Measurements from ENCODE around the gene MTHFS. TPM values are rescaled to one million over a fixed set of nuclear protein-coding genes. Genes with fewer than 3 reads are reported as not detected.
A peak's percentile ranks its signal among the peaks of the same experiment; 100 is the strongest.

Gene MTHFS
- total RNA-seq, 1 donor from 2014 or later = 11.9 TPM

DNA sequence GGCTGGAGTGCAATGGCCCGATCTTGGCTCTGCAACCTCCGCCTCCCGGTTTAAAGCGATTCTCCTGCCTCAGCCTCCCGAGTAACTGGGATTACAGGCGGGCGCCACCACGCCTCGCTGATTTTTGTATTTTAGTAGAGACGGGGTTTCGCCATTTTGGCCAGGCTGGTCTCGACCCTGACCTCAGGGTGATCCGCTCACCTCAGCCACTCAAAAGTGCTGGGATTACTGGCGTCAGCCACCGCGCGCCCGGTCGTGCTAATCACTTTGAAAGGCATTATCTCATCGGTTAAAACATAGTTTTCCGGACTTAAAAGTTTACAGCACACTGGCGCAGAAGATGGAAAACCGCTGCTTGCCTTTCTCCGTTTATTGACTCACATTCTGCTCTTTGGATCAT, 27.6 kb upstream of the MTHFS start:
- Mint-ChIP-seq H3K9me3 (peaks cover 13% of the 10 kb centered on the region), H3K4me1 (peaks cover 23% of the 10 kb centered on the region), H3K27me3 (ENCODE audit: low read depth) (peaks cover 7% of the 10 kb centered on the region), H3K36me3 (ENCODE audit: low read depth) (peaks cover 36% of the 10 kb centered on the region), H3K27ac (ENCODE audit: unreplicated experiment) (no peak overlapping the region), H3K4me3 (peak overlapping the region; percentile 95)
- DNase-seq (ENCODE audit: low read depth, low spot score) = no peak
- TF ChIP-seq, protein P1, sequence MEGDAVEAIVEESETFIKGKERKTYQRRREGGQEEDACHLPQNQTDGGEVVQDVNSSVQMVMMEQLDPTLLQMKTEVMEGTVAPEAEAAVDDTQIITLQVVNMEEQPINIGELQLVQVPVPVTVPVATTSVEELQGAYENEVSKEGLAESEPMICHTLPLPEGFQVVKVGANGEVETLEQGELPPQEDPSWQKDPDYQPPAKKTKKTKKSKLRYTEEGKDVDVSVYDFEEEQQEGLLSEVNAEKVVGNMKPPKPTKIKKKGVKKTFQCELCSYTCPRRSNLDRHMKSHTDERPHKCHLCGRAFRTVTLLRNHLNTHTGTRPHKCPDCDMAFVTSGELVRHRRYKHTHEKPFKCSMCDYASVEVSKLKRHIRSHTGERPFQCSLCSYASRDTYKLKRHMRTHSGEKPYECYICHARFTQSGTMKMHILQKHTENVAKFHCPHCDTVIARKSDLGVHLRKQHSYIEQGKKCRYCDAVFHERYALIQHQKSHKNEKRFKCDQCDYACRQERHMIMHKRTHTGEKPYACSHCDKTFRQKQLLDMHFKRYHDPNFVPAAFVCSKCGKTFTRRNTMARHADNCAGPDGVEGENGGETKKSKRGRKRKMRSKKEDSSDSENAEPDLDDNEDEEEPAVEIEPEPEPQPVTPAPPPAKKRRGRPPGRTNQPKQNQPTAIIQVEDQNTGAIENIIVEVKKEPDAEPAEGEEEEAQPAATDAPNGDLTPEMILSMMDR (conservative IDR thresholded peaks at IDR 0.05) = no peak

DNA sequence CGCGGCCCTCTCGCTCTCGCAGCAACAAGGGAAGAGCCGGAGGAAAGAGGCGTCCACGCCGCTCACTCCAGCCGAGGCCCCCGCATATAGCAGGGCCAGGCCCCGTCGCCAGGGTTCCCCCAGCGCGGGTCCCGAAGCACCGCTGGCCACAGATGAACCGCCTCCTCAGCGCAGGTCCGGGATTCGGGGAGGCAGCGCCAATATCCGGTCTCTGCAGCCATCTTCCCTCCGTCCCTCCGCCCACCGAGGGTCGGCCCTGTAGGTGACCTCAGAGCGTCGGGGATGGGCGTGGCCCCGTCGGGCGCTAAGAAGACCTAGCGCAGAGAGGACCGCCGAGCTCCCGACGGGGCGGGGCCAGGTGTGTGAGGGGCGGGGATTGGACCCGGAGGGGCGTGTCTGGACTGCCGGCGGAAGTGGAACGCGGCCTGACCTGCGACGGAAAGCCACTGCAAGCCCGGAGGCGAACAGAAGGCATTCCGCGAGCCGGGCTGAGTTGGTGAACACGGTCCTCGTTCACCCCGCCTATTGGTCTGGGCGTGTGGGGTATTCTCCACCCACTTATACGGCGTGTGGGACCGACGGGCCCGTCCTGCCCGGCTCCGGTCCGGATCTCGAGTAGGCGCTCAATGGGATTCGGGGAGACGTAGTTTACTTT, 26.8 kb upstream of the MTHFS start:
- peaks cover 15% of the 10 kb centered on the region for H3K9me3 Mint-ChIP-seq
- H3K27ac Mint-ChIP-seq (ENCODE audit: unreplicated experiment) = peak overlapping the region; percentile 97
- H3K27me3 Mint-ChIP-seq (ENCODE audit: low read depth) = peaks cover 5% of the 10 kb centered on the region
- peaks cover 43% of the 10 kb centered on the region for H3K36me3 Mint-ChIP-seq (ENCODE audit: low read depth)
- peak overlapping the region; percentile 95 for H3K4me3 Mint-ChIP-seq
- DNase-seq (ENCODE audit: low read depth, low spot score) = peak; percentile 96
- peaks cover 27% of the 10 kb centered on the region for H3K4me1 Mint-ChIP-seq
- TF ChIP-seq, protein P1 (conservative IDR thresholded peaks at IDR 0.05) = no peak

DNA sequence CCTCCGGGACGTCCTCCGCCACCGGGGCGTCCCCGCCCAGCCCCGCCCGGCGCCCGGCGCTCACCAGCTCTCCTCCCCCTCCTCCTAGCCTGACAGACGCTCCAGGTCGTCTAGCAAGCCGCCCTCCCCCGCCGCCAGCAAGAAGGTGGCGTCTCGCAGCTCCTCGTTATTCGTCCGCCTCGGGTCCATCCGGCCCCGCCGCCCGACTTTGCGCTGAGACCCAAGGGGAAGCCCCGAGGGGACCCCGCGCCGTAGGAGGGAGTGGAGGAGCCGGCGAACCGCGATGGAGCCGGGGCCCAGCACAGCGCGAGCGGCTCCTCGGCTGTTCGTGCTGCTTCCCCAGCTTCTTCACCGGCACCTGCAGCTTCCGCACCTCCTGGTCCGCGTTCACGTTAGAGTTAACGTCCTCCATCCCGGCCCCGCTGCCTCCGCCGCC, 26.3 kb upstream of the MTHFS start:
- peak overlapping the region; percentile 97 for H3K27ac Mint-ChIP-seq (ENCODE audit: unreplicated experiment)

DNA sequence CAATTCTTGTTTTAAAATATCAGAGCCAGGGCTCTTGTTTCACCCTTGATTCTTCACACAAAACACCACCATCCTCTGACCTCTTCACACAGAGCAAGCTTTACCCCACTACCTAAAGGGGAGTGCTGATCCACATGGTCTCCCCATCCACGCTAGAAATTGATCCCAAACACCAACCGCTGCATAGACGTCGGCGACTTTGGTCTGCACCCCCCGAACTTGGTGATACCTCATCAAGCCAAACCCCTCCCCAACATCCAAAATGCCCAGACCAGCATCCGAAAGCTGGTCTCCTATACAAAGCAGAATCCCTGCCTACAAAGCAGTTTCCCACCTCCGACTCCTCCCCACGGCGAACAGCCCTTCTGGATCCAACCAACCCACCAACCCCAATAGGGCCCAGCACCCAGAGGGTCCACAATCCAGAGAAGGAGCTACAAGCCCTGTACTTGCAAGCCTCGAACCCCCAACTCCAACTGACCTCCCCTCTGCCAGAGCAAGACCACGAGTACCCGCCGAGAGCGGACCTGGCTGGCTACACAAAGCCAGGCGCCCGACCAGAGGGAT, 25.8 kb upstream of the MTHFS start:
- peaks cover 15% of the 10 kb centered on the region for H3K9me3 Mint-ChIP-seq
- peaks cover 5% of the 10 kb centered on the region for H3K27me3 Mint-ChIP-seq (ENCODE audit: low read depth)
- DNase-seq (ENCODE audit: low read depth, low spot score) = no peak
- H3K4me1 Mint-ChIP-seq = peaks cover 27% of the 10 kb centered on the region
- TF ChIP-seq, protein P1 (conservative IDR thresholded peaks at IDR 0.05) = no peak
- H3K27ac Mint-ChIP-seq (ENCODE audit: unreplicated experiment) = peak overlapping the region; percentile 93
- peaks cover 51% of the 10 kb centered on the region for H3K36me3 Mint-ChIP-seq (ENCODE audit: low read depth)
- H3K4me3 Mint-ChIP-seq = peak overlapping the region; percentile 95

More for the DNA sequence above, 26.3 kb upstream of the MTHFS start:
- Mint-ChIP-seq H3K27me3 (ENCODE audit: low read depth) (peaks cover 5% of the 10 kb centered on the region), H3K4me1 (peaks cover 27% of the 10 kb centered on the region), H3K9me3 (peaks cover 15% of the 10 kb centered on the region), H3K4me3 (peak overlapping the region; percentile 95), H3K36me3 (ENCODE audit: low read depth) (peaks cover 46% of the 10 kb centered on the region)
- DNase-seq (ENCODE audit: low read depth, low spot score) = peak; percentile 38
- TF ChIP-seq, protein P1 (conservative IDR thresholded peaks at IDR 0.05) = no peak

DNA sequence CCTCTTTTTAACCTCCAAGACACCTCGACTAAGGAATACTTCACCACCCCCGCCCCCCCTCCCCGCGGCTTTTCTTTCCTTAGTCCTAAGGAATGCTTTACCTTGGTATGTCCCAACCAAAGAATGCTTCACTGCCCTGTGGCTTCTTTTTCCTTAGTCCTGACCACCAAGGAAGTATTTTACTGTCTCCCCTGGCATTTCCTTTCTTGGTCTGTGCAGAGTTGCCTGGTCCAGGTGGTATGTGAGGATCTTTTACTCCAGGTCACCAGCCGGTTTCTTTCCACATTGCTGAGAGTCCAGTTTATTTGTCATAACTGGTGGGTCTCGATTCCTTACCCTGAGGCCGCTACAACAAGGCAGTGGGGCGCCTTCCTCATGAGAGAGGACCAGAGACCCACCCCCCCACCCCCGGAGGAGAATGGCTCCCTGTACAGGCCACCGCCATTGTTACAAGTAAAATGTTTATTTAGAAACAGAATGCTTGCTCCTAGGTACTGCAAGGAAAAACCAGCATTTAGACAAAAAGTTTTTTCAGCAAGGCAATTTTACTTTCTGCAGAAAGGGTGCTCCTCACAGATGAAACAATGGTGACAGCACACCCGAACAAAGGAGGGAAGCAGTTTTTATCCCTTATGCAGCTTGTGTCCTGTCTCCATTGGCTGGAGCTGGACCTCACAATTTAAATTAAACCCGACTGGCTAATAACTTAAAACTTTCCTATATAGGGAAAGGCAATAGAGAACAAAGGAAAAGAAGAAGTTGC, 23.1 kb upstream of the MTHFS start:
- H3K36me3 Mint-ChIP-seq (ENCODE audit: low read depth) = peaks cover 69% of the 10 kb centered on the region

More for the DNA sequence above, 23.1 kb upstream of the MTHFS start:
- Mint-ChIP-seq H3K4me1 (peaks cover 27% of the 10 kb centered on the region), H3K27me3 (ENCODE audit: low read depth) (peaks cover 5% of the 10 kb centered on the region), H3K9me3 (peaks cover 20% of the 10 kb centered on the region), H3K27ac (ENCODE audit: unreplicated experiment) (no peak overlapping the region), H3K4me3 (peak overlapping the region; percentile 61)
- no peak for DNase-seq (ENCODE audit: low read depth, low spot score)
- TF ChIP-seq, protein P1 (conservative IDR thresholded peaks at IDR 0.05) = no peak
